ENCODE data around the gene PLA2G5. TPM values are rescaled to one million over a fixed set of nuclear protein-coding genes. Genes with fewer than 3 reads are reported as not detected.
A peak's percentile ranks its signal among the peaks of the same experiment; 100 is the strongest.

Gene PLA2G5
- total RNA-seq, 1 experiment from 2014 or later: not detected

DNA sequence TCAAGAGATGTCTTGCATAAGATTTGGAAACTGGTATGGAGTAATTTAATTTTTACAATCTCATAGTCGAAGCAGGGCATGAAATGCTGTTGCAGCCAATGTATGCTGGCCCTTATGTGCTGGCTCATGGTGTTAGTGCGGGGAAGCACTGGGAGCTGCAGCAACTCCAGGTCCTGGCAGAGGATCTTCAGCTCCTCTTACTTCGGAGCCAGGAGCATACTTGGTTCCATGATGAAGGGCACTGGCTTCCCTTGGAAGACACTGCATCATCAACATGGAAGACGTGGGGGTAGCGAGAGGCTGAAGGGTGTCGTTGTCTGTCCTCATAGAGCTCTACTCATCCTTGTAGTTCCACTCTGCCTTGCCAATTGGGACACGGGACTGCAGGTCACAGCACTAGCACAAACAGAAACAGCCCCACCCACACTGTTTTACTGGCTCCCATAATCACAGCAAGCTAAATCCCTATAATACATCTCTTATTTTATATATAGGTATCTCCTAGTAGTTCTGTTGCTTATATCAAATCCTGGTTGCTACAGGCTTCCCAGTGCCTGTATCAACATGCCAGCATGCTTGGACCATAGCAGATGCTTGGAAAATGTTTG lies 26.9 kb downstream of the PLA2G5 start:
- Mint-ChIP-seq H3K9me3 (ENCODE audit: low read depth, unreplicated experiment) (no peaks in the 10 kb centered on the region), H3K27ac (ENCODE audit: unreplicated experiment) (no peak overlapping the region), H3K27me3 (ENCODE audit: unreplicated experiment) (peaks cover 15% of the 10 kb centered on the region), H3K4me3 (ENCODE audit: low read depth, unreplicated experiment) (no peak overlapping the region), H3K4me1 (ENCODE audit: low read depth, unreplicated experiment) (no peaks in the 10 kb centered on the region), H3K36me3 (ENCODE audit: insufficient read depth, unreplicated experiment) (no peaks in the 10 kb centered on the region)
- TF ChIP-seq, protein P1, sequence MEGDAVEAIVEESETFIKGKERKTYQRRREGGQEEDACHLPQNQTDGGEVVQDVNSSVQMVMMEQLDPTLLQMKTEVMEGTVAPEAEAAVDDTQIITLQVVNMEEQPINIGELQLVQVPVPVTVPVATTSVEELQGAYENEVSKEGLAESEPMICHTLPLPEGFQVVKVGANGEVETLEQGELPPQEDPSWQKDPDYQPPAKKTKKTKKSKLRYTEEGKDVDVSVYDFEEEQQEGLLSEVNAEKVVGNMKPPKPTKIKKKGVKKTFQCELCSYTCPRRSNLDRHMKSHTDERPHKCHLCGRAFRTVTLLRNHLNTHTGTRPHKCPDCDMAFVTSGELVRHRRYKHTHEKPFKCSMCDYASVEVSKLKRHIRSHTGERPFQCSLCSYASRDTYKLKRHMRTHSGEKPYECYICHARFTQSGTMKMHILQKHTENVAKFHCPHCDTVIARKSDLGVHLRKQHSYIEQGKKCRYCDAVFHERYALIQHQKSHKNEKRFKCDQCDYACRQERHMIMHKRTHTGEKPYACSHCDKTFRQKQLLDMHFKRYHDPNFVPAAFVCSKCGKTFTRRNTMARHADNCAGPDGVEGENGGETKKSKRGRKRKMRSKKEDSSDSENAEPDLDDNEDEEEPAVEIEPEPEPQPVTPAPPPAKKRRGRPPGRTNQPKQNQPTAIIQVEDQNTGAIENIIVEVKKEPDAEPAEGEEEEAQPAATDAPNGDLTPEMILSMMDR (IDR thresholded peaks at IDR 0.05; ENCODE audit: unreplicated experiment): no peak
- no peak for DNase-seq
- CTCF ChIA-PET: interaction anchor here (1.5 kb wide), 1 partner anchor 55 kb away, joined by 3 read pairs; no protein-coding TSS in a partner anchor
- no TSS peak for BruUV-seq (replicated peaks)
- intact Hi-C loops (cut with micrococcal nuclease; ENCODE audit: unreplicated experiment): no loop called here

DNA sequence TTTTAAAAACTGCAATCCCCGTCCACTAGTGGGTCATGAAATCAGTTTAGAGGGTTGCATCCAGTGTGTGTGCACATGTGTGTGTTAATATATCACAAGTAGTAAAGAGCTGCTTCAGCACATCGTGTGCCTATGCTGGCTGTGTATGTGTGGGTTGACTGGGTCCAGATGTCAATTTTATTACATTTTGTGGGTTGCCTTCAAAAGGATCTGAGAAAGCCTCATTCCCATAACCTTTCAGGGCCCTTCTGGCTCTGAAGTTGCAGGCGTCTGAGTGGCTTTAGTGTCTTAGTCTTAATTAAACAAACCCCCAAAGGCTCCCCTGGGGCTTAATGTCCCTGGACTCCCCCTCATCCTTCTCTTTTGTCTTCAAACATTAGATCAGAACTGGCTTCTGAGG lies 29.5 kb downstream of the PLA2G5 start:
- TF ChIP-seq, protein P1 (IDR thresholded peaks at IDR 0.05; ENCODE audit: unreplicated experiment): no peak
- CTCF ChIA-PET: no interaction called here

DNA sequence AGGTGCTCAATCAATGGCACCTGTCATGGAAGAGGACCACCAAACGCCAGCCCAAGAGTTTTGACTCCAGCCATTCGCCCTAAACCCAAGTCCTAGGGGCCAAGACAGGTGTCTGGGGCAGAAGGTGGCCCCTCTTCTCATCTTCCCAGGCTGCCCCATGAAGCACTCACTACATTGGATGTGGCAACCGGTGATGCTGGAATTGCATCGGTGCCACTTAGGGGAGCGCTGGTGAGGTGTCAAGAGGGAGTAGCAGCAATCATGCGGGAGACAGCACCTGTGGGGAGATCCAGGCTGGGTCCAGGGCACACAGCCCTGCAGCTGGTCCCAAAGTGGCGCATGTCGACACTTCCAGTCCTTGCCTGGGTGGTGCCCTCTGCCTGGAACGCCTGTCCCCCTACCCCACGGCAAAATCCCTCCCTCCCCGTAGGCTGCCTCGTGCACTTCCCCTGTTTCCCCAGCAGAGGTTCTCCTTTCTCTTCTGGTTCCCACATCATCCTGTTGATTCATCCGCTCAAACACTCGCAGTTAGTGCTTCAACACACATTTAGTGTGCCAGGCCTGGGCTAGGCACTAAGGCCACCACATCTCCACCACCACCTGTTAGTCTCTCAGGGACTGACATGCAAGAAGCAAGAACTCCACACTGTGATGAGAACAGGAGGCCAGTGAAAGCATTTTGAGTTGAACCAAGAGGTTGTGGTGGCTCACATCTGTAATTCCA lies 30.8 kb downstream of the PLA2G5 start:
- BruUV-seq (replicated peaks): no TSS peak
- no peaks in the 10 kb centered on the region for H3K36me3 Mint-ChIP-seq (ENCODE audit: insufficient read depth, unreplicated experiment)
- no peak overlapping the region for H3K4me3 Mint-ChIP-seq (ENCODE audit: low read depth, unreplicated experiment)
- no peaks in the 10 kb centered on the region for H3K4me1 Mint-ChIP-seq (ENCODE audit: low read depth, unreplicated experiment)
- H3K27ac Mint-ChIP-seq (ENCODE audit: unreplicated experiment): no peak overlapping the region
- DNase-seq: peak; percentile 58
- intact Hi-C loops (cut with micrococcal nuclease; ENCODE audit: unreplicated experiment): loop anchor here (1.0 to 5.0 kb wide), 3 partner anchors 52 to 183 kb away; no protein-coding TSS in a partner anchor
- H3K9me3 Mint-ChIP-seq (ENCODE audit: low read depth, unreplicated experiment): no peaks in the 10 kb centered on the region
- TF ChIP-seq, protein P1 (IDR thresholded peaks at IDR 0.05; ENCODE audit: unreplicated experiment): peak; percentile 45
- H3K27me3 Mint-ChIP-seq (ENCODE audit: unreplicated experiment): no peaks in the 10 kb centered on the region
- CTCF ChIA-PET: interaction anchor here (2.0 kb wide), 1 partner anchor 52 kb away, joined by 16 read pairs; no protein-coding TSS in a partner anchor

More for the DNA sequence above, 29.5 kb downstream of the PLA2G5 start:
- BruUV-seq (replicated peaks): no TSS peak
- Mint-ChIP-seq H3K4me3 (ENCODE audit: low read depth, unreplicated experiment) (no peak overlapping the region), H3K27me3 (ENCODE audit: unreplicated experiment) (no peaks in the 10 kb centered on the region), H3K4me1 (ENCODE audit: low read depth, unreplicated experiment) (no peaks in the 10 kb centered on the region), H3K9me3 (ENCODE audit: low read depth, unreplicated experiment) (no peaks in the 10 kb centered on the region), H3K27ac (ENCODE audit: unreplicated experiment) (no peak overlapping the region), H3K36me3 (ENCODE audit: insufficient read depth, unreplicated experiment) (no peaks in the 10 kb centered on the region)
- DNase-seq: no peak
- intact Hi-C loops (cut with micrococcal nuclease; ENCODE audit: unreplicated experiment): no loop called here

DNA sequence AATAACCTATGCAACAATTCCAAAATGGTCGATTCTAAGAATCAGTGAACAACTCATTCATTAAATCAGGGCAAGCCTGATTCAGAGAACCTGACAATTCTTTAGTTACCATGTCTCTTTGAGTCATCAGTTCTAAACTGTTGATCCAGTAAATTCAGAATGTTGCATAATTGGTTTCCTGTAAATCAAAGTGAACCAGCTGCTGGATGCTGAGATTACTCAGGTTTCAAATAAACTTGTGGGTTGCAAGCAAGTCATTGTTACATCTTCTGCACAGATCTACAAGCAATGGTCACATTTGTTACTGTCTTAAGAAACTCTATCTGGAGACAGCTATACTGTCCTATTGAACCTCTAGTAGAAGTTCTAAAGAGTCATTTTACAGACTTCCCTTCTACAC lies 32.9 kb downstream of the PLA2G5 start:
- CTCF ChIA-PET: interaction anchor here (2.0 kb wide), 1 partner anchor 50 kb away, joined by 16 read pairs; no protein-coding TSS in a partner anchor
- Mint-ChIP-seq H3K27ac (ENCODE audit: unreplicated experiment) (no peak overlapping the region), H3K4me1 (ENCODE audit: low read depth, unreplicated experiment) (no peaks in the 10 kb centered on the region), H3K9me3 (ENCODE audit: low read depth, unreplicated experiment) (no peaks in the 10 kb centered on the region), H3K27me3 (ENCODE audit: unreplicated experiment) (no peaks in the 10 kb centered on the region), H3K36me3 (ENCODE audit: insufficient read depth, unreplicated experiment) (no peaks in the 10 kb centered on the region), H3K4me3 (ENCODE audit: low read depth, unreplicated experiment) (no peak overlapping the region)
- TF ChIP-seq, protein P1 (IDR thresholded peaks at IDR 0.05; ENCODE audit: unreplicated experiment): no peak
- intact Hi-C loops (cut with micrococcal nuclease; ENCODE audit: unreplicated experiment): loop anchor here (5.0 kb wide), 1 partner anchor 186 kb away; no protein-coding TSS in a partner anchor
- no TSS peak for BruUV-seq (replicated peaks)
- DNase-seq: no peak
